Adrenal gland (tissue), 12 donors: ENCODE measurements around the gene SH3PXD2B. TPM values are rescaled to one million over a fixed set of nuclear protein-coding genes. Genes with fewer than 3 reads are reported as not detected.
A peak's percentile ranks its signal among the peaks of the same experiment; 100 is the strongest.

Experiments
- DNase-seq, 7 donors: peaks; one replicate each; pipeline ENCODE4 v3.0.0-alpha.2; 2019 to 2020
- H3K27ac ChIP-seq, 5 donors: fragments of 200-600 bp; sonication (generic) in 4 of 5; 1 replicate in 3 of 5; 2 replicates in 2 of 5; pipeline versions ENCODE4 v1.5.1 to v1.8.0; 2016 to 2020; ENCODE audit warnings: mild to moderate bottlenecking in 1 of 5
- H3K27me3 ChIP-seq: fragments of 200-600 bp; 2 replicates; pipeline ENCODE4 v1.8.0; 2021
- H3K36me3 ChIP-seq, 2 donors: fragments of 200-600 bp; replicated peaks in 1 of 2; 1 replicate in 1 of 2; 2 replicates in 1 of 2; pipeline versions ENCODE4 v1.5.1 to v1.8.0; 2018 to 2022
- H3K4me1 ChIP-seq, 2 donors: fragments of 200-600 bp; replicated peaks in 1 of 2; 1 replicate in 1 of 2; 2 replicates in 1 of 2; pipeline versions ENCODE4 v1.5.1 to v1.8.0; 2018 to 2021
- H3K4me3 ChIP-seq, 4 donors: fragments of 200-600 bp; sonication (generic) in 3 of 4; one replicate each; pipeline ENCODE4 v1.5.1; 2016 to 2018
- H3K9me3 ChIP-seq, 3 donors: fragments of 200-600 bp; sonication (generic) in 1 of 3; replicated peaks in 1 of 3; 1 replicate in 2 of 3; 2 replicates in 1 of 3; pipeline versions ENCODE4 v1.5.1 to v1.8.0; 2016 to 2021
- CTCF ChIP-seq, 6 experiments: fragments of 450-650 bp in 4 of 6; fragments of 200-600 bp in 2 of 6; sonication (generic) in 1 of 6; IDR thresholded peaks; 1 replicate in 5 of 6; 2 replicates in 1 of 6; pipeline versions ENCODE4 v1.5.1 to v1.8.0; 2016 to 2021; ENCODE audit warnings: antibody characterized with exemption in 6 of 6, mild to moderate bottlenecking in 2 of 6, moderate library complexity in 1 of 6
- POLR2A ChIP-seq, 2 donors: fragments of 450-650 bp; IDR thresholded peaks; one replicate each; pipeline ENCODE4 v1.6.1; 2017; ENCODE audit warnings: antibody characterized with exemption in 2 of 2, mild to moderate bottlenecking in 2 of 2, moderate library complexity in 1 of 2
- WGBS, 4 donors: extraction: QIAGEN DNeasy Blood & Tissue Kit in 2 of 4; methylation state at CpG; one replicate each; pipeline versions ENCODE4 v1.1.5 to v1.1.7; 2013 to 2017; 5-methylcytosine and 5-hydroxymethylcytosine counted together
- intact Hi-C, 2 donors: fragments of 100-400 bp; cut with DNase I; formaldehyde crosslinking; loops; one replicate each; pipeline versions ENCODE4 v1.14.1 to v1.15.0; 2022 to 2023
- polyA plus RNA-seq, 3 donors: library from polyadenylated mRNA; stranded (reverse); fragments of 200-250 nt in 2 of 3; fragments of 350-450 nt in 1 of 3; fragmentation: Illumina TruSeq in 1 of 3; extraction: RNeasy Lipid Tissue Mini Kit (QIAGEN cat#74804) in 1 of 3; gene quantifications; one replicate each; pipeline ENCODE4 v1.2.3, GENCODE V29; 2013 to 2014
- total RNA-seq, 9 donors: library from RNA; depleted of rRNA in 4 of 9; stranded (reverse); fragments of >200 nt in 4 of 9; fragments of 120-200 nt in 1 of 9; fragmentation: NEBNext Ultra II Directional in 1 of 9; extraction: Animal tissue kit (Norgen Biotek cat#: 25700) in 1 of 9; gene quantifications; one replicate each; pipeline versions ENCODE4 v1.1.0 to v1.2.4, GENCODE V29; 2013 to 2023
- donor health status: healthy with polysubstance abuse.
- donor health status: Bipolar disorder and iron deficiency.
- donor health status: DM: yes; HTN: yes; CAD: no.
- donor health status: DM: no; HTN: no; CAD: no.
- donor health status: DM: no; HTN: no; CAD: no.
- donor health status: DM: yes; HTN: yes; CAD: no.

Gene SH3PXD2B
- total and polyA plus RNA-seq, 12 donors: 15.2 to 111 (median 51.5) TPM

DNA sequence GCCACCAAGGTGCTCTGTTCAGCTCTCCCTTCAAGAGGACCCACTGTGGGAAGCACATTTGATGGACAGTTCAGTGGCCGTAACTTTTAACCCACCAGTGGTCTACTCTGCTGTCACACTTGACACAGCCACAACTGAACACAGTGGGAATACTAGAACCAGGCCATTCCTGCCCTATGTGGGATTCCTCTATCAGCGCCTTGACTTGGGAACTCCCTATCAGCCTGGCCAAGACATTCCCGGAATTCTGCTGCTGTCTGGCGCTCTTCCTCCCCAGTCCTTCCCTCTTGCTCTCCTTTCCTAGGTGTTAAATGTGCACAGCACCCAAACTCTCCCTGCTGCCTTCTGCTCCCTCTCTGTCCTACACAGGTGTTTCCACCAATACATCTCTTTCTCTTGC is 23.1 kb upstream of the SH3PXD2B start:
- no peak overlapping the region for H3K4me3 ChIP-seq
- no peak for TF ChIP-seq POLR2A (IDR thresholded peaks at IDR 0.05)
- no peak for TF ChIP-seq CTCF (IDR thresholded peaks at IDR 0.05)
- no peaks in the 10 kb centered on the region for H3K4me1 ChIP-seq
- no peaks in the 10 kb centered on the region for H3K9me3 ChIP-seq
- H3K27ac ChIP-seq: peak overlapping the region in 1 of 5 donors; percentile 22
- intact Hi-C loops: loop anchor here in 1 of 2 donors (10.0 kb wide), 1 partner anchor 467 kb away; no protein-coding TSS in a partner anchor
- H3K36me3 ChIP-seq: no peaks in the 10 kb centered on the region
- WGBS, 4 donors: 64 to 77% (median 72%) methylated on average over 3 to 4 of the region's 4 CpGs
- no peaks in the 10 kb centered on the region for H3K27me3 ChIP-seq
- DNase-seq: no peak

DNA sequence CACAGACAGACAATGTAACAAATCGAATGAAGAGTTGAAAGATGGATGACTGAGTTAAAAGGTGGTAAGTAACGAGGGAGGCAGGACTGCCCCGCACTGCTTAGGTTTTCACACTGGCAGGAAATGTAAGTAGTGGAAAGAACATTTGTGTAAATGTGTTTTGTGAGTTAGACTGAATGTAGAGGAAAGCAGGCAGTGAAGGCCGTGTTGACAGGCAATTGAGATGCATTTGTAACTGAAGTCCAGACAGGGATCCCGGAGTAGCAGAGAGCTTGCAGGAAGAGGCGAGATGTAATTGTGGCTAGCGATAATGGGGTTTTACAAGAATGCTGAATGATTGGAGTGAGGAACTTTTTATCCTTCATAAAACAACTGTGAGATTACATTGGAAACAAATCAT is 20.0 kb upstream of the SH3PXD2B start:
- no peaks in the 10 kb centered on the region for H3K4me1 ChIP-seq
- H3K27ac ChIP-seq: no peak overlapping the region
- no peaks in the 10 kb centered on the region for H3K9me3 ChIP-seq
- TF ChIP-seq POLR2A (IDR thresholded peaks at IDR 0.05) (no peak), CTCF (IDR thresholded peaks at IDR 0.05) (no peak)
- no peaks in the 10 kb centered on the region for H3K36me3 ChIP-seq
- no peak overlapping the region for H3K4me3 ChIP-seq
- H3K27me3 ChIP-seq: no peaks in the 10 kb centered on the region
- intact Hi-C loops: loop anchor here in 1 of 2 donors (10.0 kb wide), 1 partner anchor 471 kb away; no protein-coding TSS in a partner anchor
- WGBS, 4 donors: 78 to 85% (median 81%) methylated on average over 7 of the region's 7 CpGs
- DNase-seq: no peak

- no peaks in the 10 kb centered on the region for H3K36me3 ChIP-seq
- intact Hi-C loops: loop anchor here in 1 of 2 donors (10.0 kb wide), 1 partner anchor 471 kb away; no protein-coding TSS in a partner anchor
- no peaks in the 10 kb centered on the region for H3K9me3 ChIP-seq
- H3K27me3 ChIP-seq: no peaks in the 10 kb centered on the region
- H3K27ac ChIP-seq: no peak overlapping the region
- no peak for DNase-seq
- no peaks in the 10 kb centered on the region for H3K4me1 ChIP-seq
- TF ChIP-seq CTCF (IDR thresholded peaks at IDR 0.05) (no peak), POLR2A (IDR thresholded peaks at IDR 0.05) (no peak)
- no peak overlapping the region for H3K4me3 ChIP-seq
- WGBS, 4 donors: 74 to 84% (median 78%) methylated on average over 5 of the region's 5 CpGs
These were observed 19.1 kb upstream of the SH3PXD2B start for GRCh38 chr5:172473427-172473826.

DNA sequence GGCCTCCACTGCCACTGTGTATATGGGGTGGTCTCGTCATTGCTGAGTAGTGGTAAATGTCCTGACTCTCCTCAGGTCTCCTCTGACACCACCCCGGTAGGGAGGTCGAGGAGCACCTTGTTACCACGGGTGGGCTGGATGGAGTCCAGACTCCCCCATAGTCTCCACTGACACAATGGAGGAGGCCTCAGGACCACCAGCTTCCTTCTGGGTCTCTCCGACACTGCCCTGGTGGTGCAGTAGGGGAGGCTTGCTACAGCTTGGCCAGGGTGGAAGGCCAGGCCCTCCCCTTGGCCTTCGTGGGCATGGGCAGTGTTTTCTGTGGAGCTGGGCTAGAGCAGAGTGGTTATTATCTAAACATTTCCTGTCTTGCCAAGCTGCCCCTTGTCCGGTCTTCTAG is 15.4 kb upstream of the SH3PXD2B start:
- WGBS, 4 donors: 50 to 63% (median 60%) methylated on average over 5 to 7 of the region's 7 CpGs
- Histone ChIP-seq H3K4me3 (no peak overlapping the region), H3K27me3 (no peaks in the 10 kb centered on the region), H3K27ac (no peak overlapping the region), H3K36me3 (no peaks in the 10 kb centered on the region), H3K9me3 (peaks cover 0 to 5% (median 0%) of the 10 kb centered on the region in 3 donors), H3K4me1 (no peaks in the 10 kb centered on the region)
- no peak for TF ChIP-seq POLR2A (IDR thresholded peaks at IDR 0.05)
- no peak for TF ChIP-seq CTCF (IDR thresholded peaks at IDR 0.05)
- intact Hi-C loops: loop anchor here in 1 of 2 donors (10.0 kb wide), 1 partner anchor 475 kb away; no protein-coding TSS in a partner anchor
- DNase-seq: no peak
